Stomach smooth muscle (tissue), 2 donors: Measurements from ENCODE around the gene UTY.
A peak's percentile ranks its signal among the peaks of the same experiment; 100 is the strongest.

Experiments
- H3K27ac ChIP-seq: one replicate; pipeline ENCODE4 v1.7.0; 2013; ENCODE audit warnings: mild to moderate bottlenecking, low read length, inconsistent platforms
- H3K27me3 ChIP-seq, 2 donors: one replicate each; pipeline ENCODE4 v1.7.0; 2013; ENCODE audit warnings: low read length in 2 of 2; ENCODE audit not compliant: insufficient read depth in 2 of 2, control insufficient read depth in 1 of 2
- H3K36me3 ChIP-seq, 2 donors: one replicate each; pipeline ENCODE4 v1.7.0; 2013; ENCODE audit warnings: low read length in 2 of 2; ENCODE audit not compliant: control insufficient read depth in 2 of 2, insufficient read depth in 2 of 2
- H3K4me1 ChIP-seq: one replicate; pipeline ENCODE4 v1.7.0; 2013; ENCODE audit warnings: low read length; ENCODE audit not compliant: control insufficient read depth, insufficient read depth
- H3K4me3 ChIP-seq, 2 donors: one replicate each; pipeline ENCODE4 v1.7.0; 2013; ENCODE audit warnings: low read length in 2 of 2
- H3K9ac ChIP-seq, 2 donors: one replicate each; pipeline ENCODE4 v1.7.0; 2013; ENCODE audit warnings: low read length in 2 of 2, mild to moderate bottlenecking in 1 of 2
- H3K9me3 ChIP-seq, 2 donors: one replicate each; pipeline ENCODE4 v1.7.0; 2013; ENCODE audit warnings: low read length in 2 of 2; ENCODE audit not compliant: control insufficient read depth in 2 of 2
- donor health status: healthy.
- donor health status: Pancreatic carcinoma.

UTY gene

DNA sequence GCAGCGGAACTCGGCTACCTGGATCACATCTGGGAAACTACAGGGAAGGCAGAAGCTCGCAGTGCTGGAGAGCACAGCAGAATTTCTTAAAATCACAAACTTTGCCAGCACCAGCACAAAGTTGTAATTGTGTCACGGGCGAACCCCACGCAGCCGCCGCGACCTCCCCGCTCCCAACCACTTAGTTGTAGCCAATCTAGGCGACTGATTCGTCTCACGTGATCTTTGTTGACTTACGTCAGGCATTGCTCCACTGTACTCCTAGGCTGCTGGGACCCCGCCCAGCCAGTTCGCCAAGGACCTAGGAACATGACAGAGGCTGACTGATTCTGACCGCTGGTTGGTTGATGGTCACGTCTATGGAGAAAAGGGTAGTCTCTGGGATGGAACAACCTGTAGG lies at the start of gene UTY:
TSS of gene UTY (minus strand) at position 206 of the 400 bp plus-strand sequence. CDS start 368 bp downstream, outside the sequence.
- peak within 1 kb of the TSS in 1 of 2 donors; percentile 87 for H3K4me3 ChIP-seq
- H3K36me3 ChIP-seq: no peaks in the 10 kb centered on the region
- H3K27ac ChIP-seq: no peak within 1 kb of the TSS
- H3K9ac ChIP-seq: peak within 1 kb of the TSS in 1 of 2 donors; percentile 97
- H3K27me3 ChIP-seq: no peaks in the 10 kb centered on the region
- H3K4me1 ChIP-seq: no peaks in the 10 kb centered on the region
- H3K9me3 ChIP-seq: no peaks in the 10 kb centered on the region

DNA sequence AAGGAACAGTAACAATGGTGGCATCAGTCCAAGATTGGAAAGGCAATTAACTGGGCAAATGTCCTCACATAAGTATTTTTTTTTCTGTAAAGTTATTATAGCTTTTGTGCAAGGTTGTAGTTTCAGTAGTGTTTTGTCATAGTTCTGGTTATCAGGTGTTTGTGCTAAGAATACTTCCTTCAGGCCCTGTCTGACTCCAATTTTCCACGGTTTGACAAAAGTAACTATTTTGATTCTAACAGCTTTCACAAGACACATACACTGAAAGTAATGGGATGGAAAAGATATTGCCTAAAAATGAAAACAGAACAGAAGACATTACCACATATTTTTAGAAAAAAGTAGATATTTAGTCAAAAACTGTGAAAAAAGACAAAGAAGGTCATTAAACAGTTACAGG lies 40.6 kb upstream of the UTY start:
- no peaks in the 10 kb centered on the region for H3K4me1 ChIP-seq
- H3K9ac ChIP-seq: no peak overlapping the region
- H3K4me3 ChIP-seq: no peak overlapping the region
- no peaks in the 10 kb centered on the region for H3K27me3 ChIP-seq
- no peaks in the 10 kb centered on the region for H3K9me3 ChIP-seq
- no peaks in the 10 kb centered on the region for H3K36me3 ChIP-seq
- no peak overlapping the region for H3K27ac ChIP-seq

- Histone ChIP-seq H3K9me3 (no peaks in the 10 kb centered on the region), H3K36me3 (no peaks in the 10 kb centered on the region), H3K9ac (no peak overlapping the region), H3K27ac (no peak overlapping the region), H3K4me1 (no peaks in the 10 kb centered on the region), H3K27me3 (no peaks in the 10 kb centered on the region), H3K4me3 (no peak overlapping the region)
Measured at GRCh38 chrY:13501215-13501614, 21.4 kb upstream of the UTY start.

GRCh38 chrY:13493737-13494136 lies 13.9 kb upstream of the UTY start:
- Histone ChIP-seq H3K27ac (no peak overlapping the region), H3K27me3 (no peaks in the 10 kb centered on the region), H3K36me3 (no peaks in the 10 kb centered on the region), H3K9me3 (no peaks in the 10 kb centered on the region), H3K4me3 (no peak overlapping the region), H3K9ac (peak overlapping the region in 1 of 2 donors; percentile 27), H3K4me1 (no peaks in the 10 kb centered on the region)

GRCh38 chrY:13492408-13492807 lies 12.6 kb upstream of the UTY start:
- H3K9ac ChIP-seq: no peak overlapping the region
- H3K4me1 ChIP-seq: no peaks in the 10 kb centered on the region
- H3K36me3 ChIP-seq: no peaks in the 10 kb centered on the region
- no peaks in the 10 kb centered on the region for H3K27me3 ChIP-seq
- H3K9me3 ChIP-seq: no peaks in the 10 kb centered on the region
- H3K27ac ChIP-seq: no peak overlapping the region
- H3K4me3 ChIP-seq: no peak overlapping the region

- H3K9me3 ChIP-seq: no peaks in the 10 kb centered on the region
- H3K36me3 ChIP-seq: no peaks in the 10 kb centered on the region
- no peaks in the 10 kb centered on the region for H3K27me3 ChIP-seq
- no peak overlapping the region for H3K4me3 ChIP-seq
- H3K4me1 ChIP-seq: no peaks in the 10 kb centered on the region
- no peak overlapping the region for H3K9ac ChIP-seq
- no peak overlapping the region for H3K27ac ChIP-seq
Measured at GRCh38 chrY:13488738-13489137, 8.9 kb upstream of the UTY start.

DNA sequence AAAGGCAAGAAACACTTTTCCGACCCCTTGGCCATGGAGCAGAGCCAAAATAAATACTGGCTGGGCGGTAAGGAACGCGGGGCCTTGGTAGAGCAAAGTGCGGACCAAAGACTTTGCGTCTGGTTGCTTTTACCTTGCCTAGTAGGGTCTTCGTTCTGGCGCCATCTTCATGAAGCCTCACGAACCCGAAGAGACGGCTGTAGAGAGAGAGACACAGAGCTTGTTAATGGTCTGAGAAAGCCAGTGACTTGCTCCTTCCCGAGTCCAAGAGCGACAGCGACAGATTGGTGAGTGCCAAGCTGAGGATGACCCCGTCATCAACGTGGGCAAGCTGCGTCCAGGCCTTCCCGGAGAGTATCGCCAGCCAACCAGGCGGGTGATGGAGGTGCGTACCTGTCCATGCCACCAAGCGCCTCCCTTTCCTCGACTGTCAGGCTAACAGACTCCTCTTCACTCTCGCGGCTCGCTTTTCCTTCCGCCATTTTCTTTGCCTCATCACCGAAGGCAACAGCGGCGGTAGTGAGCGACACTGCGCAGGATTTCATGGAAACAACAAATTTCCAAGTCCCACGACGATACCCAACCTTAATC lies 617 bp downstream of the UTY start:
- Histone ChIP-seq H3K4me3 (peak overlapping the region in 1 of 2 donors; percentile 87), H3K27me3 (no peaks in the 10 kb centered on the region), H3K4me1 (no peaks in the 10 kb centered on the region), H3K9me3 (no peaks in the 10 kb centered on the region), H3K9ac (peak overlapping the region in 1 of 2 donors; percentile 97), H3K36me3 (no peaks in the 10 kb centered on the region), H3K27ac (no peak overlapping the region)

DNA sequence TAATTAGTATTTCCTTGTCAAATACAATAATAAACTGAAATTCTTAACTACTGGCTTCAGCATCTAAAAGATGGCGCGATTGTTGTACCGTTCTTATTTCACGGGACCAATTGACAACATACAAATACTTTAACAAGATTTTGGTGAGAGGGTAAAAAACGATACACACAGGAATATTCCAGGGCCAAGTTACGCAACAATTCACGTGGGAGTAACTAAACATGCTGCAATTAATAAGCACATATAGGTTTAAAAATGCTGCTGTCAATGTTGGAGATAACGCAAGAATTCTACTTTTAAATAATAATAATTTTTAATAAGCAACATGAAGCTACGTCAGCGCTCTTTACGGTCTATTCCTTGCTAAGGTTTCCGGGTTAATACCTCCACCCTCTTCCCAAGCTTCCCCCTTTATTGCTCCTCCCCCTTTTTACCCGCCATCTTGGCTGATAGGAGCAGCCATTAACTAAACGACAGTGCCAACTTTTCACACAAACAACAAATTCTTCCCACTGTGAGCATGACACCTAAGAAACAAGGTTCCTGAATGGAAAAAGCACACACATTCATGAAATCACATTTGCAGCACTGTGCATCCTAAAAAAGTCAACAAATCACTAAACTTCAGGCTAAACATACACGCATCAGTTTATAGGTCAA lies 1.6 kb downstream of the UTY start:
- Histone ChIP-seq H3K4me1 (no peaks in the 10 kb centered on the region), H3K27me3 (no peaks in the 10 kb centered on the region), H3K36me3 (no peaks in the 10 kb centered on the region), H3K9me3 (no peaks in the 10 kb centered on the region), H3K4me3 (peak overlapping the region in 1 of 2 donors; percentile 87), H3K27ac (no peak overlapping the region), H3K9ac (peak overlapping the region in 1 of 2 donors; percentile 97)

- no peaks in the 10 kb centered on the region for H3K4me1 ChIP-seq
- no peak overlapping the region for H3K4me3 ChIP-seq
- H3K27ac ChIP-seq: no peak overlapping the region
- no peaks in the 10 kb centered on the region for H3K9me3 ChIP-seq
- H3K9ac ChIP-seq: no peak overlapping the region
- H3K36me3 ChIP-seq: no peaks in the 10 kb centered on the region
- H3K27me3 ChIP-seq: no peaks in the 10 kb centered on the region
Measured at GRCh38 chrY:13474997-13475396, 4.8 kb downstream of the UTY start.

- Histone ChIP-seq H3K4me1 (no peaks in the 10 kb centered on the region), H3K27ac (no peak overlapping the region), H3K9me3 (no peaks in the 10 kb centered on the region), H3K9ac (no peak overlapping the region), H3K4me3 (no peak overlapping the region), H3K27me3 (no peaks in the 10 kb centered on the region), H3K36me3 (peaks cover 0 to 2% of the 10 kb centered on the region in 2 donors)
Measured at GRCh38 chrY:13451572-13451971, 28.3 kb downstream of the UTY start.

DNA sequence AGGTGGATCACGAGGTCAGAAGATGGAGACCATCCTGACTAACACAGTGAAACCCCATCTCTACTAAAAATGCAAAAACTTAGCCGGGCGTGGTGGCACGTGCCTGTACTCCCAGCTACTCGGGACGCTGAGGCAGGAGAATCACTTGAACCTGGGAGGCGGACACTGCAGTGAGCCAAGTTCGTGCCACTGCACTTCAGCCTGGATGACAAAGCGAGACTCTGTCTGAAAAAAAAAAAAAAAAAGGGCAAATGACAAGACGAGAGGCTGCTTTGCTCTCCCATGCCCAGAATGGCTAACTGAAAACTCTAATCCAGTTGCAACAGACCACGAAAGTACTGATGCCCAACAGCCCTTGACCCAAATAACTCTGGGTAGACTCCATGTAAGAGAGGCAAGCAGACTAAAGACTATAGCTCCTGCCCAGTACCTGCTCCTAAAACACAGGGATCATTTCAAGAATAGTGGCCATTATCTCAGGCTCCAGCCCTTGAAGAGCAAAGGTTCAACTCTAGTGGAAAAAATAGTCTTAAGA lies 29.2 kb downstream of the UTY start:
- no peak overlapping the region for H3K27ac ChIP-seq
- peaks cover 0 to 2% of the 10 kb centered on the region in 2 donors for H3K36me3 ChIP-seq
- H3K4me3 ChIP-seq: no peak overlapping the region
- no peaks in the 10 kb centered on the region for H3K4me1 ChIP-seq
- no peaks in the 10 kb centered on the region for H3K9me3 ChIP-seq
- H3K9ac ChIP-seq: no peak overlapping the region
- no peaks in the 10 kb centered on the region for H3K27me3 ChIP-seq
